Measurements from ENCODE around the gene AZU1.

Gene AZU1

DNA sequence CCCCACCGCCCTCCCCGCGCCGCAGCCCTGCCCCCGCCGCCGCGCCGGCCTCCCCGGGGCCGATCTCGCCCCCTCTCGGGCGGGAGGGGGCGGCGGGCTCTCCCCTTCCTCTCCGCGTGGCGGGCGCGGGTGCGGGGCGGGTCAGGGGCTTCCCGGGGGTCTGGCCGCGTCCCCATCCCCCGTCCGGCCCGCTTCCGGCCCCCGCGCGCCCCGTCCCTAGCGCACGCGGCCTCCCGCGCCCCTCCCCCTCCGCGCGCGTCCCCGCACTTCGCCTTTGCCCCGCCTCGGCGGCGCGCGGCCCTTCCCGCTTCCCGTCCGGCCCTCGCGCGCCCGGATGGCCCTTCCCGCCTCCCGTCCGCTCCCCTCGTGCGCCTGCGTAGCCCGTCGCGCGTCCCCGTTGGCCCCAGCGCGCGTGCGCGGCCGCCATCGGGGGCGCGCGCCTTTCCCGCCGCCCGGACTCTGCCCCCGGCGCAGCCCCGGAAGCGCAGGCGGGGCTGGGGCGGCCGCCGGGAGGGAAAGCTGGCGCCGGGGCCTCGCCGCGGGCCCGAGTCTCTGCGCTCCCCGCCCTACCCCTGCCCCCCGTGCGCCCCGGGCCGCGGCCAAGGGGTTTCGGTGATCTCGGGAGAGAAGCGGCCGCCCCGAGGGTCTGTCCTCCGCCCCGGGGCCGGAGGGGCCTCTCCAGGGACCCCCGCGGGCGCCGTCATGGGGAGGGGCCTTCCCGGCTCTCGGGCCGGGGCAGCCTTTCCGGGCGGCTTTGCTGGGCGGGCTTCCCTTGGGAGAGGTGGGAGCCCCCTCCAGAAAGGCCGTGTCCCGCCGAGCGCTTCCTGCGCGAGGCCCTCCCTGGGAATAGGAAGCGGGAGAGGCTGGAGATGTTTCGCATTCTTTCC is 29.9 kb upstream of the AZU1 start:
- DNase-seq (ENCODE audit: low read depth in 3 of 3), result peak; percentile 69 to 77 (median 72)

DNA sequence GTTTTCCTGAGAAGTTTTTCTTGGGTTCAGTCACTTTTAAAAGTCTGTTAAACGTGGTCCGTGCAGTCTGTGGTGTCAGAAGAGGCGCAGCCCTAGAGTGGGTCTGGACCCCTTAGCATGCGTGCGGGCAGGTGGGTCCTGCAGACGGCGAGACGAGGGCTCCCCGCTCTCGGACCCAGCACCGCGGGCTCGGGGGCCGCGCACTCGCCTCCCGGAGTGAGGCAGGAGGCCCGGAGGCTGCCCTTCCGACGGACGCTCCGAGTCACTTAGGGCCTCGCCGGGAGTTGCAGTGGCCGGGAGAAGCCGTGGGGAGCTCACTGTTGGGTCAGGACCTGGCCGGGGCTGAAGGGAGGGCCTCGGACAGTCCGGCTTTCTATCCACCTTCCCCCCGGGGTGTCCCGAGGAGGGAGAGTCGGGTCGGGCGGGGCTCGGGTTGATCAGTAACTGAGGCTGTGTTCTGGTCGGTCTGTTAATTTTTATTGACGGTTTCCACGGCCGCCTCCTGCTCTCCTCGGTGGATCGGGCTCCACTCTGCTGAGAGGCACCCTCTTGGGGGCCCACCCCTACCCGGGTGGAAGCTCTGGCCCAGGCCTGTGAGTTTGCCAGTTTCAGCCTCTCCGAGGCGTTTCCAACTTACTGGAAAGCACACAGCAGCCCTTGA is 29.1 kb upstream of the AZU1 start:
- DNase-seq (ENCODE audit: low read depth in 3 of 3), result no peak

DNA sequence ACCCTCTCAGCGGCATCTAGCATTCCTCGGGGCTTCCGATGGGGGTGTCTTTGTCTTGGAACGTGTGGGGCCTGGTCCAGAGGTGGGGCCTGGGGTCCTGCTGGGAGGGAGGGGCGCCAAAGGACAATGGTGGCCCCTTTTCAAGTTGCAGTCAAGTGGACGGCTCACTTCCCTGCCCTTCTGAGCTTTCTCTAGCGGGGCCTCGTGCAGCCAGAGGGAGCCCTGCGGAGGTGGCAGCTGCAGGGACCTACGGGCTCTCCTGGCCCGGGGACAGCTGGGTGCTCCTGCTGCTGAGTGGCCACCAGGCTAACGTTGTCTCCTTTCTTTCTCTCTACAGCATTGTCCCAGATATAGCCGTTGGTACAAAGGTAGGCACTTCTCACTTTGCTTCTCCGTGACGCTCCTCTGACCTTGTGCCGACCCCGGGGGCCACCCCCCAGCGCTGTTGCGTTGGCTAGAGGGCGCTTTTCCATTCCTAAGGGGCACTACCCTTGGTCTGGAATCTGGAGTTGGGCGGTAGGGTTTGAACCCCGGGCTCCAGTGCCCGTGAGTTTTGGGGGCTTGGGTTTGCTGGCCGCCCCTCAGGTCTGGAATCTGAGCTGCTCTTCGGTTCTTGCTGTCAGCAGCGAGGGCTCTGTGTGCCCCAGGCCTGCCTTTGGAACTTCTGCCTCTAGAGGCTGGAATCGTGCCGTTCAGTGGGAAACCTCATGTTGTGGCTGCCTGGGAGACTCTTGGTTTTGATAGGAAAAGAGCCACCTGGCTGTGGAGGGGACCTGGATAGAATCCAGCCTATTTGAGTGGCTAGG is 28.4 kb upstream of the AZU1 start:
- DNase-seq (ENCODE audit: low read depth in 3 of 3), result no peak

DNA sequence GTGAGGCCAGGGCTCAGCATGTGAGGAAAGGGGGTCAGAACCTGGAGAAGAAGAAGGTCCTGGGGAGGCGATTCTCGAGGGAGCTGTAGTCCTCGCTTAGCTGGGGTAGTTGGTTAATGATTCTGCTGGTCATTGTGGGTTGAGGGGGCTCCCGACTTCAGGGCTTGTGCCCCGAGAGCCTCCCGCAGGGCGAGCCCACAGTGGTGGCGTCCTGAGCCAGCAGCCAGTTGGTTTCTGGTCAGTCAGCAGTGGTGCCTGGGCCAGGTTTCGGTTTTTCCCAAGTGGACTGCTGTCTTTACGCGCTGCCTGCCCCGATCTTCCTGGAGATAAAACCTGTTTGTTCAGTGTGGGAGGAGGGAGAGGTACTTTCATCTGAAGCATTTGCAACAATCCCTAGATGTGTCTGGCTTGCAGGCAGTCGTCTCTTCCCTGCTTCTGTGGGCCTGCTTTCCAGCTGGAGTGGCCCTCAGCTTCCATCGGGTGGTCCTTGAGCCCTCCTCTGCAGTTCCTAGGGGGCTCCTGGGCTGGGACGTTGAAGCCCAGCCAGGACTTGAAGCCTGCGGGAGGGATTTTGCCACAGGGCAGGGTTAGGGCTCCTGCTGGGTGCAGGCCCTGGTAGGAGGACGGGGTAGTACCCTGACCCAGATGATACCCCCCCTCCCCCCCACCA is 27.1 kb upstream of the AZU1 start:
- DNase-seq (ENCODE audit: low read depth in 3 of 3), result no peak

DNA sequence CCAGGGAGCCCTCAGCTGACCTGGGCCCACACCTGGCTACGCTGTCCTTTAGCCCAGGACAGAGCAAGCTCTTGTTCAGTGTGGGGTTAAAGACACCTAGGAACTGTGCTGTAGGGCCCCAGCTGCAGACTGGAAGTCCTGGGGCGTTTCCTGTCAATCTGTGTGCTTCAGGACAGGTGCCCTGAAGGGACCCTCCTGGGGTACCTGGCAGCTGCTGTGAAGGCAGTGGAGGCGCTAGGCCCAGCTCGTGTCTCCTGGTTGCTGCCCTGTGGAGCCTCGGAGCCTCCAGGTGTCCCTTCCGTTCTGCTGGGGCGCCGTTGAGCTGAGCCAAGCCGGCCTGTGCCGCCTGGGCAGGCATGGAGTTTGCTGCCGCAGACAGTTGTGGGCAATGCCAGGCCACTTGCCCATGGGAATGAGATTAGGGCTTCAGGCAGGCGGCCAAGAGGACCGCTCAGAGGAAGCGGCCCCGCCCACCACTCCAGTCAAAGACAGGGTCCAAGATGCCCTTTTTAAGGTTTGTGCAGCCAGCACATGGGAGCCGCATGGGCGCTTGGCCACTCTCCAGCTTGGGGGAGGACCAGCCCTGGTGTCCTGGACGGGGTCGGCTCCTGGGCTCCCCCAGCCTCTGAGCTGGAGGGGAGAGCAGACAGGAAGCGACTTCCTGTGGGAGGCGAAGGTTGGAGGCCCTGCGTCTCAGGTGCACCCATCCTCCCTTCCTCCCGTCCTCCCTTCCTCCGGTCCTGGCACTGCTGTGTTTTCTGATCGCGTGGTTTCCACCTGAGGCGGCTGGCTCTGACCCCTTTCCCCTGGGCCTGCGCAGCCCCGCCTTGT is 26.4 kb upstream of the AZU1 start:
- DNase-seq (ENCODE audit: low read depth in 3 of 3), result no peak

- DNase-seq (ENCODE audit: low read depth in 3 of 3), result no peak
Measured at GRCh38 chr19:801861-802497, 25.7 kb upstream of the AZU1 start.

DNA sequence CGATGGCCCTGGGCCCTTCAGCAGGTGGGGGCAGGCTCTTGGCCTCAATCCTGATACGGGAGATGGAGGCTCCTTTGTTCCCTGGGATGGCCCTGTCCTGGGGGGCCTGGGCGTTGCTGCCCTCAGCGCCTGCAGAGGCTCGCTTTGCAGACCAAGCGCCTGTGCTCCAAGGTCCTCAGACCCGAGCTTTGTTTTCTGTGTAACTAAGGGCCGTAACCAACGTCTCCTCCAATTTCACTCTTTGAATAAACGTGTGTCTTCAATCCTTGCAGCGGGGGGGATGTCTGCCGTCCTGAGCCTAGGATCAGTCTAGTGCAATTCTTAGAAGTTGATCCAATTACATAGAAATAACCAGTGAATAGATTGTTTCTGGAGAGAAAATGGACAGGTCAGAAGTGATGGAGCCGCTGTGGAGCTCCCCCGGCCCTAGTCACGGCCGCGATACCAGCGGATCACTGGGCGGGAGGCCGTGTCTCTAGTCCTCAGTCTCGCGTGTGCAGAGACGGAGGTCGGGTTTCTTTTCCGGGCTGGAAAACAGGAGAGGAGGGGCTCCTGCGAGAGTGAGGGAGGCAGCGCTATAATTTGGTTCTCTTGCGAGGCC is 25.0 kb upstream of the AZU1 start:
- DNase-seq (ENCODE audit: low read depth in 3 of 3), result no peak

DNA sequence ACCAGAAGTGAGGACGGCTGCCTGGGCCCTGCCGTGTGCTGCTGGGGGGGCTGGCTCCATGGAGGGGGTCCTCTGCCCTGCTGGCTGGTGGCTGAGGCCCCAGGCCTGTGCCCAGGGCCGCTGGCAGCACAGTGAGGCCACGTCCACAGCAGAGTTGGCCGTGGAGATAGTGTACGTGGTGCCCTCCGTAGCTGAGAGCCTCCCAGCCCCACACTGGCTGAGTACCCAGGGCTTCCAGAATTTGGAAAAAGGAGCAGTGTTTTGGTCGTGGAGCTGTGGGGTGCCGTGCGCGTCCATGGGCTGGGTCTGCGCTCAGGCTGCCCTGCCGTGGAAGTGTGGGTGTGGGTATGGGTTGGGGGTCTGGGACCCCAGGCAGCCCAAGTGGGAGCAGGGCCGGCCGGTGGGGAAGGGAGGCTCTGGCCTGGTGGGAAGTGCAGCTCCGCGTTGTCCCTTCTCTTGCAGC is 24.5 kb upstream of the AZU1 start:
- no peak for DNase-seq (ENCODE audit: low read depth in 3 of 3)

- DNase-seq (ENCODE audit: low read depth in 3 of 3), result no peak
Measured at GRCh38 chr19:803686-804418, 23.8 kb upstream of the AZU1 start.

DNA sequence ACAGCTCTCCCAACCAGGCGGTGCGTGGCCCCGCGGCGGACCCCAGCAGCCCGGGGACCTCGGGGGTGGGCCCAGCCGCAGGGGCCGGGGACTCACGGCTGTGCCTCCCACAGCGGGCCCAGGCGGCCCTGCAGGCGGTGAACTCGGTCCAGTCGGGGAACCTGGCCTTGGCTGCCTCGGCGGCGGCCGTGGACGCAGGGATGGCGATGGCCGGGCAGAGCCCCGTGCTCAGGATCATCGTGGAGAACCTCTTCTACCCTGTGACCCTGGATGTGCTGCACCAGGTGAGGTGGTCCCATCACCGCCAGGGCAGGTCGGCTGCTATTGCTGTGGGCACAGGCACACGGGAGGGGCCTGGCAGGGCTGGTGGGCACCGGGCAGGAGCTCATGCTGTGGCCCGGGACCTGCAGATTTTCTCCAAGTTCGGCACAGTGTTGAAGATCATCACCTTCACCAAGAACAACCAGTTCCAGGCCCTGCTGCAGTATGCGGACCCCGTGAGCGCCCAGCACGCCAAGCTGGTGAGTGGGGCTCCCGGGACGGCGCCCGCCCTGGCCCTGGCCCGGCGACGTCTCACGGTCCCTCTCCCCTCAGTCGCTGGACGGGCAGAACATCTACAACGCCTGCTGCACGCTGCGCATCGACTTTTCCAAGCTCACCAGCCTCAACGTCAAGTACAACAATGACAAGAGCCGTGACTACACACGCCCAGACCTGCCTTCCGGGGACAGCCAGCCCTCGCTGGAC is 23.0 kb upstream of the AZU1 start:
- DNase-seq (ENCODE audit: low read depth in 3 of 3), result no peak

DNA sequence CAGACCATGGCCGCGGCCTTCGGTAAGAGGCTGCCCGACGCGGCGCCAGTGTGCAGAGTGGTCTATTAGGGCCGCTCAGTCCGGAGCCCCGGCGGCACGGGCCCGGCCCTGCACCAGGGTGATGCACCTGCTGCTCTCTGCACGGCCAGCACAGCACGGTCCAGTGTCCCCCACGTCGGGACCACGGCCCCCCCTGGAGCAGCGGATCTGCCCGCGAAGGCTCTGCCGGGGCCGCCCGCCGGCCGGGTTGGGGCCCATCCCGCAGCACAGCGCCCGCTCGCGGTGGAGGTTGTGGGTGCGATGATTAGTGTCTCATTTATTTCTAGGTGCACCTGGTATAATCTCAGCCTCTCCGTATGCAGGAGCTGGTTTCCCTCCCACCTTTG is 22.5 kb upstream of the AZU1 start:
- DNase-seq (ENCODE audit: low read depth in 3 of 3), result no peak

DNA sequence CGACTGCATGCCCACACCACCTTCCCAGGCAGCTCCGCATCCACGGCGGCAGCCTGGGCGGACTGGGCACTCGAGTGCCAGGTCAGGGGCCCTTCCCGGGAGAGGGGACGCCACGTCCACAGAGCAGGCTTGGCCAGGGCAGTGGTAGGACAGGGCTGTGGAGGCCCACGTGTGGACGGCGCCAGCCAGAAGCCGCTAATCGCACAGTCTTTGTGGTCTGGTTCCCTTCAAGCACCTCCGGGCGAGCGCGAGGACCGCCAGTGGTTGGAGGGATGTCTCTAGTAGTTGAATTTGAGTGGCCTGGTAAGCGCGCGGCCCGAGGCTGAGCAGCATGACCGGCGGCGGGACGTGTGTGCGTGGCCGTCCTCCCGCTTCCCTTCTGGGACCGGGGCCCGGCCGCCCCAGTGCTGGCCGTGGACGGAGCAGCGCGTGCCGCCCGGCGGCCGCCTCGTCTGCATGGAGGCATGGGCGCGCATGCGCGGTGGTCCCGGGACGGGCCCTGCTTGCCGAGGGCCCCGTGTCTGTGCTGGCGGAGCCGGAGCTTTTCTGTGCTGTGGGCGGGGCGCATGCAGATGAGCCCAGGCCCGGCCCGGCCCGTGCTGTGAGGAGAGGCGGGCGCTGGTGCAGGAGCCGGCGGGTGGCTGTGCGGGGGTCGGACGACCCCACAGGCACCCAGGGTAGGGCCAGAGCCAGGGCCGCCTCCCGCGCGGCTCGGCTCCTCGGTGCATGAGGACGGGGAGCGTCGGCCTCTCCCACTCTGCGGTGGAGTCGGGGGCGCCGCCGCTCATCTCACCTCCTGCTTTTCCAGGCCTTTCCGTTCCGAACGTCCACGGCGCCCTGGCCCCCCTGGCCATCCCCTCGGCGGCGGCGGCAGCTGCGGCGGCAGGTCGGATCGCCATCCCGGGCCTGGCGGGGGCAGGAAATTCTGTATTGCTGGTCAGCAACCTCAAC is 21.8 kb upstream of the AZU1 start:
- no peak for DNase-seq (ENCODE audit: low read depth in 3 of 3)

- DNase-seq (ENCODE audit: low read depth in 3 of 3), result no peak
Measured at GRCh38 chr19:806815-807421, 20.7 kb upstream of the AZU1 start.

- no peak for DNase-seq (ENCODE audit: low read depth in 3 of 3)
Measured at GRCh38 chr19:807627-808422, 19.8 kb upstream of the AZU1 start.

DNA sequence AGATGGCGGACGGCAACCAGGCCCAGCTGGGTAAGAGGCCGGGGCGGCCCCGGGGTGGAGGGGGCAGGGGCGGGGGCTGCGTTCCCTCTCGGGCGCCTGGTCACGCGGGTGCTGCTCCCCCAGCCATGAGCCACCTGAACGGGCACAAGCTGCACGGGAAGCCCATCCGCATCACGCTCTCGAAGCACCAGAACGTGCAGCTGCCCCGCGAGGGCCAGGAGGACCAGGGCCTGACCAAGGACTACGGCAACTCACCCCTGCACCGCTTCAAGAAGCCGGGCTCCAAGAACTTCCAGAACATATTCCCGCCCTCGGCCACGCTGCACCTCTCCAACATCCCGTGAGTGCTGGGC is 19.2 kb upstream of the AZU1 start:
- no peak for DNase-seq (ENCODE audit: low read depth in 3 of 3)

Data from stimulated activated CD4-positive, alpha-beta T cell treated with anti-CD3 and anti-CD28 coated beads, TNF-alpha, amount 100 ng/mL, for 4 hours (primary cell).